GM18951 (cell line): ENCODE results near the gene HSD3B2.
"Not testable (repeated sequence)": the region's sequence is repeated elsewhere in the genome, so short reads cannot be mapped to it uniquely, and the experiment has no call there.

Experiments used
- POLR2A ChIP-seq: IDR thresholded peaks from 4 replicates; pipeline ENCODE4 v1.6.1; 2011; ENCODE audit warnings: mild to moderate bottlenecking; ENCODE audit not compliant: insufficient read length, insufficient read depth; ENCODE audit errors: extremely low read depth
- in situ Hi-C: fragments of 300-500 bp; cut with MboI; formaldehyde crosslinking; loops from one replicate; pipeline ENCODE4 v1.12.0; 2022; ENCODE audit warnings: low sequenced_read_pairs, mixed read lengths, inconsistent platforms; ENCODE audit not compliant: unreplicated experiment

Gene HSD3B2

DNA sequence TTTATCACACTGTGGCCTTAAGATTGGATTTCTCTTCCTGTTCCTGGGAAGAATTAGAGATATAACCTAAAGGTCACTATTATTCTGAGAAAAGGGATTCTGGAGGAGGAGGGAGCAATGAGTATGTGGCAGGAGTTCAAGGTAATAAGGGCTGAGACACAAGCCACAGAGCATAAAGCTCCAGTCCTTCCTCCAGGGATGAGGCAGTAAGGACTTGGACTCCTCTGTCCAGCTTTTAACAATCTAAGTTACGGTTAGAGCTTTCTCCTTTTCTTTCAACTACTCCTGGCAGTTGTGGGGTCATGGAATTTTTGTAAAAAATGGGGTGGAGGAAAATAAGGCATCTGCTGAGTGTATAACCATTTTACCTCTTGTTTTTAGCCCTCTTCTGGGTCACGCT, at the start of gene HSD3B2:
TSS of gene HSD3B2 (plus strand) at position 201 of the 400 bp plus-strand sequence. CDS start 270 bp downstream, outside the sequence.
- no peak for TF ChIP-seq POLR2A
- in situ Hi-C loops, result no loop called here

DNA sequence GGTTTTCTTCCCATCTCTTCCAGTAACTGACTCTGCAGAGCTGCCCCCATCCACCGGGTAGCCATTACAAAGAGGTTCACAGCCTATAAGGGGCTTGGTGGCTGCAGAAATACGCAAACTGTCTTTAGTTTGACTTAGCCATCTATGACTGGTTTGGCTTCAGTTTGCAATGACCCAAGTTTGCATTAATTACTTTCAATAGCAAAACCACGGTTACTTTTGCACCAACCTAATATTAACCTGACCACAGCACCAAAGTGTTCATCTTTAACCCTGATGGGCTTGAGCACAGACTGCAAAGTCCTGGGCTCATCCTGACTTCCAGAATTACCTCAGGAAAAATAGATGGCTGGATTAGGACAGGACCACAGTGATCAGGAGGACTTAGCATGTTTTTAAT, 48.5 kb upstream of the HSD3B2 start:
- TF ChIP-seq POLR2A, result no peak
- in situ Hi-C loops, result loop anchor here (10.0 kb wide), 1 partner anchor 82 kb away; no protein-coding TSS in a partner anchor

DNA sequence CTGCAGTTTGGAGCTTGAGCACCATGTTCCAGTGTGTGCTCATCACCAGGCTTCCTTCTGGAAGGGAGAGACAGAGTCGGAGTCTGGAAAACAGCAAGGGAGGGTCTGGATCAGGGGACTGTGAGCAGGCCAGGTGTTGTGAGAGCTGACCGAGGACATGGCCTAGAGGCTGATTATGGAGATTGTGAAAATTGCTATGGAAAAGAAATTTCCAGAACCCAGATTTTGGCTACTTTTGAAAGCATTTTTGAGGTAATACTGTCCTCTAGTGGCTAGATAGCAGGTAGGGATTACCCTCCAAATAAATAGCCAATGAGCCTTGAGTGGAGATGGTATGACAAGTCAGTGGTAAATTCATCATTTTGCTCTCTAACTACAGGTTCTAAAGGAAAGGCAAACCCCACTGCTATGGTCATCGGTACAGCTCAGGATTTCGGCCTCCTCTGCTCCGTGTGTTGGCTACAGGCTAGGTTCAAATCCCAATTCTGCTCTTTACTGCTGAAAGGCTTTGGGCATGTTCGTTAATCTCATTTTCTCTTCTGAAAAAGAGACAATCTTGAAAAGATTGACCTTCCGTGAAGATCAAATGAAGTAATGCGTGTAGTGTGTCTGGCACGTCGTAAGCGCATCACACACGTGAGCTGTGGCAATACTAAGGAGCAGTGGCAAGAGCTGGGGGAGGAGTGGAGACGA, 47.4 kb upstream of the HSD3B2 start:
- no peak for TF ChIP-seq POLR2A
- in situ Hi-C loops, result loop anchor here (10.0 kb wide), 1 partner anchor 83 kb away; no protein-coding TSS in a partner anchor

DNA sequence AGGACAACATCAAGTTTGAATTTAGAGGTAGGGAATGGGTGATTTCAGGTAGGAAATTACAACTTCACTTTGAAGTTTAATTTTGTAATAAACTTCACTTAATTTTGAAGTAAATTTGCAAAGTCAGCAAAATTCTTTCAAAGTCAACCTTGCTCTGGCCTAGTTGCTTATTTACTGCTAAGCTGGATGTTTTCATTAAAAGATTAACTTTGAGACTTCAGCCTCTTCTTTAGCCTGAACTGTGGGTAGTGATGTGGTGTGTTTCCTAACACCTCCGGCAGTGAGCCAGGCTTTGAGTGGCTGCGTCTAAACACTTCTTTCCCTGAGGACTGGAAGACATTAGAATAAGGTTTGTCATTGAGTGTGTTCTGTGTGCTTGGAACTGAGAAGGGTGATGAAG, 46.4 kb upstream of the HSD3B2 start, which contains the start of gene HAO2:
TSS of gene HAO2 (plus strand) at position 232 of the 400 bp plus-strand sequence. CDS start 12,301 bp downstream, outside the sequence.
- in situ Hi-C loops, result loop anchor here (10.0 kb wide), 1 partner anchor 84 kb away; no protein-coding TSS in a partner anchor
- no peak for TF ChIP-seq POLR2A

DNA sequence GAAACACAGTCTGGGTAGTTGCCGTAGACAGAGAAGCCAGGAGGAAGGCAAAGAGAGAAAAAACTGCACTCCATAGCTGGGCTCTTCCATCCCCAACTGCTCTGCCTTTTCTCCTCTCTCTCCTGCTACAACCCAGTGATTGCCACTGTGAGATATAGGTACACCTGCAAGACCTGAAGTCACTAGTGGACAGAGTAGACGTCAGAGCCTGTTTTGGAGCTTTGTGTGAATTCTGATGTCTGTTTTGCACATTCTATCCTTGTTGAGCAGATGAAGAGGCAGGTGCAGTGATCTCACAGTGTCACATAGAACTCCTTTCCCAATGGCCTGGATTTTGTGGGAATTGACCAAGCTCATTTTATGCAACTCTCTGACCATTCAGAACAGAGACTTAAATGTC, 44.2 kb upstream of the HSD3B2 start:
- no peak for TF ChIP-seq POLR2A
- in situ Hi-C loops, result no loop called here

DNA sequence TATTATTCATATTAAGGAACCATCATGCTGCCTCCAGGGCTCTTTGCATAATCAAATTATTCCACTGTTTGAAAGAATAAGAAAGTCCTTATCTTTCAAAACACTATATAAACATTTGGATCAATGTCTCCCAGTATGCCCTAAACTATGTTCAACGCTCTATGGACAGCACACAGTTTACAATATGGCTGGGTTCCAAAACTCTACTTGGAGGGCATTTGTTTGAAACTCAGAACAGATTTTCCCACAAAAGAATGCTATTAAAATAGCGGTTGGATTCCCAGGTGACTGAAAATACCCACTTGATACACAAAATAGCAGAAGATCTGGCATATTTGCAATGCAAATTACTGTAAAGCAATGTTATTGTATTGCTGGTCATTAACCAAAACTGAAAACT, 43.1 kb upstream of the HSD3B2 start:
- TF ChIP-seq POLR2A, result no peak
- in situ Hi-C loops, result no loop called here

DNA sequence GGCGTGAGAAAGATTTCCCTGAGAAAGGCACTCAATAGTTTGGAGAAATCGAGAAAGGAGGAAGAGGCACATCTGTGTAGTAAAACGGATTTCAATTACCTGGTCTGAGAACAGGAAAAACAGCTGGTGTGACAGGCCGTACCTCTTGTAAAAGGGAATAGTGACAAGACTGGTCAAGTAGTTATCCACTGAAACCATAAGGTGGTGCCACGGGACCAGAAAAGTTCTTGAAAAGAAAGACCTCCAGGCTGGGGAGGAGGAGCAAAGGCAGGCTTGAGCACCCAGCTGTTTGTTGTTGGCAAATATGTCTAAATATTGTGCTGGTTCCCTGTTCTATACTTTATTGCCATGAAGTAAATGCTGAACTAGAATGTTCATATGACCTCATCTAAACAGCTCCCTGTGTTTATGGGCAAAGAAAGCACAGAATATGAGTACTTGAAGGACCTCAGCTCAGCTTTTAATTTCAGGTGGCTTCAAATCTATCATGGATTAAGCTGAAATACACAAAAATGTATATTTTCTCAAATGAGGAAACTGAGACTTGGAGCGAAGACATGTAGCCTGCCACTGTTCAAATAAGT, 42.4 kb upstream of the HSD3B2 start:
- in situ Hi-C loops, result no loop called here
- TF ChIP-seq POLR2A, result no peak

DNA sequence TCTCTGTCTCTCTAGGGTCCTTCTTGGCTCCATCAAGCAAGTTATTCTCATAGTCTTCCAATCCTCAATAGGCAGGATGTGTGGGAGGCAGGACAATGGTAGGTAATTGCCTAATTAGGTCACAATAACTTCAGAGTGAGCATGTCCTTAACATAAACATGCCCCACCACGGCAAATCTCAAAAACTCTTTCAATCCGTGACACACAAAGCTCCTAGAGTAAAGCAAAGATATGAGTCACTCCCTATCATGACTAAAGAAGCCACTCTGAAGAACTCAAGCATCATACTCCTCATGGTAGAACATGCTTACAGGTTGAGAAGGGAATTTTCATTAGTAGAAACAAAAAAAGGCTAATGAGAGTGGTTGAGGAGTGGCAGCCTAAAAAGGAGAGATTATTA, 41.5 kb upstream of the HSD3B2 start:
- in situ Hi-C loops, result no loop called here
- TF ChIP-seq POLR2A, result no peak

DNA sequence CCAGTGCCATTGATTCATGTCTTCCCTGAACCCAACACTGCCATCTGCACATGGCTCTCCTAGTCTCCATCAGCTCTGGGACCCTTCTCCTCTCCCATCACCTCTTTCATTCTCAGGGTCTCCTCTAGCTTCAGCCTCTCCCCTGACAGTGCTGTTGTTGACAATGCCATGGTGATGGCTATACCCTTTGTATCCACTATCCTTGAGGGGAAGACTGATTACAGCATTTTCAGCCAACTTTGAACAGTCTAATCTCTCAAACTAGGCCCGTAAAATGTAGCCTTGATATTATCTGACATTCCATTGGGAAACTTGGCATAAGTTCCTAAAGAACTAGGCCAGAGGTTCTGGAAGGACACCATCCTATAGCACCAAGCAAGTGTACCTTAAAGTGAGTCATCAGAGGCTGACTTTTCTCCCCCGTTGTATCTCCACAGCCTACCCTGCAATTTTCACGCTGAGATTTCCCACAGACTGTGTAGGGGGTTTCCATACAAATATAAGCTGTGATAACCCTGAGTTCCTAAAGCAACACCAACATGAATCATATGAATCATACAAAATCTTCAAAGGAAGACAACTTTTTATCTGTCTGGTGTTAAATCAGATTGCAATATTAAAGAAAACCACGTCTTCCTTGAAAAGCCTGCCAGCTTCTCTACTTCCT, 40.6 kb upstream of the HSD3B2 start:
- no peak for TF ChIP-seq POLR2A
- in situ Hi-C loops, result no loop called here

DNA sequence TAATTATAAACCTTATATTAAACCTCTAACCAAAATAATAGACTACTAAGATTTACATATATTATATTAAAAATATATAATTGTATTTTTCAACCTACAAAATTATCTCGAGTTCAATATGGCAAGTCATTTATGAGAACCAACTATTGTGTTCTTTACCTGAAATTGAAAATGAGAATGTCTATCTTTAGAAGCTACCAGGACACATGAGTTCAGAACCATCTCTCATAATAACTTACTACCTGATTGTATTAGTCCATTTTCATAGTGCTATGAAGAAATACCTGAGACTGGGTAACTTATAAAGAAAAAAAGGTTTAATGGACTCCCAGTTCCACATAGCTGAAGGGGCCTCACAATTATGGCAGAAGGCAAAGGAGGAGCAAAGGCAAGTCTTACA, 39.6 kb upstream of the HSD3B2 start:
- in situ Hi-C loops, result no loop called here
- no peak for TF ChIP-seq POLR2A

DNA sequence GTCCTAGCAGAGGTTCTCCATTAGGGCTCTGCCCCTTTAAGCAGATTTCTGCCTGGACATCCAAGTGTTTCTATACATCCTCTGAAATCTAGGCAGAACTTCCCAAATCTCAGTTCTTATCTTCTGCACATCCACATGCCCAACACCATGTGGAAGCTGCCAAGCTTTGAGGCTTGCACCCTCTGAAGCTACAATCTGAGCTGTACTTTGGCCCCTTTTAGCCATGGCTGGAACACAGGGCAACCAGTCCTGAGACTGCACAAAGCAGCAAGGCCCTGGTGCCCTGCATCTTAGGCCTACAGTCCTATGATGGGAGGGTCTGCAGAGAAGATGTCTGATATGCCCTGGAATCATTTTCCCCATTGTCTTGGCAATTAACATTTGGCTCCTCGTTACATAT, 38.4 kb upstream of the HSD3B2 start:
- in situ Hi-C loops, result no loop called here
- no peak for TF ChIP-seq POLR2A

DNA sequence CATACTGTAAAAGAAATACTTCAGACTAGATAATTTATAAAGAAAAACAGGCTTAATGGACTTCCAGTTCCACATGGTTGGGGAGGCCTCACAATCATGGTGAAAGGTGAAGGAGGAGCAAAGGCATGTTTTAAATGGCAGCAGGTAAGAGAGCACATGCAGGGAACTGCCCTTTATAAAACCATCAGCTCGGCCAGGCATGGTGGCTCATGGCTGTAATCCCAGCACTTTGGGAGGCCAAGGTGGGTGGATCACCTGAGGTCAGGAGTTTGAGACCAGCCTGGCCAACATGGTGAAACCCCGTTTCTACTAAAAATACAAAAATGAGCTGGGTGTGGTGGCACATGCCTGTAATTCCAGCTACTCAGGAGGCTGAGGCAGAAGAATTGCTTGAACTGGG, 37.4 kb upstream of the HSD3B2 start:
- in situ Hi-C loops, result not testable (repeated sequence)

DNA sequence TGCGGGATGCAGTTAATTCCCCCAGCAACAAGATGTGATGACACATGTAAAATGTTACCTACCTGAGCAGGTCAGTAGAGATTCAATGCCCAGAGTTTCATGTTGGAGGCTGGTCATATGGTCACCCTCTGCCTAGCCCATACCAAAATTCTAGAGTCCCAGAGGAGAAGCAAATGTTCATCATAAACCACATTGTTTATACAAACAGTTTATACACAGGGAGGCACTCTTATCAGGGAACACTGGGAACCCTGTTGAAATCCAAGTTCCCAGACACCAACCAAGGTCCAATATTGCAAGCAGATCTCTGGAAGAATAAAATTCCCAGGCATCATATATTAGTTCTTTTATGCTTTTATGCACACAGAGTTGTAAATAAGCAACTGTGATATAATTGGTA, 35.8 kb upstream of the HSD3B2 start:
- TF ChIP-seq POLR2A, result no peak
- in situ Hi-C loops, result no loop called here

DNA sequence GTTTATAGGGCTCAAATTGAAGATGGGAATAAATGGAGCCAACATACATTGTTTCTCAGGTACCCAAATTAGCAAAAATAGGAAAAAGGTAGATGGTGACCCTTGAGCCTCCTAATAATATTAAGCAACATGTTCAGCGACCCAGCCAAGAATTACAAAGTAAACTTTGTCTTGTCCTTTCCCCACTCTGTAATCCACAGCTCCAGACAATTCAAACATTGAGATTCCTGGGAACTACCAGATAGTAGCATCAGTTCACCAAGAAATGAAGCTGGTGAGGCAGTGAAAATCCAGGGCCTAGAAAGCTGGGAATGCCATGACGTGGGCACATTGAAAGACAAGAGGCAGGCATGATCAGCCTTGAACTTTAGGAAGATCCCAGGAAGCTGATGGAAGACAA, 34.6 kb upstream of the HSD3B2 start:
- in situ Hi-C loops, result no loop called here
- TF ChIP-seq POLR2A, result no peak
